Fibroblast of the aortic adventitia (primary cell): ENCODE data around the gene KCTD17. TPM values are rescaled to one million over a fixed set of nuclear protein-coding genes. Genes with fewer than 3 reads are reported as not detected.

Experiments
- DNase-seq: peaks from one replicate; pipeline ENCODE4 v3.0.0-alpha.2; 2010; ENCODE audit warnings: low read depth
- H3K4me3 ChIP-seq: 2 replicates; pipeline ENCODE4 v1.5.1; 2011; ENCODE audit warnings: low read depth, mild to moderate bottlenecking, control low read depth, low read length, moderate library complexity
- CTCF ChIP-seq: IDR thresholded peaks from 2 replicates; pipeline ENCODE4 v1.5.1; 2011; ENCODE audit warnings: mild to moderate bottlenecking, low read length, control low read depth, inconsistent platforms; ENCODE audit not compliant: insufficient read depth
- total RNA-seq: library from RNA; depleted of rRNA; stranded (reverse); fragments of >200 nt; gene quantifications from 2 replicates; pipeline ENCODE4 v1.2.3, GENCODE V29; 2012; ENCODE audit warnings: low replicate concordance

Gene KCTD17
- total RNA-seq, 1 donor = 25.6 TPM

GRCh38 chr22:37014835-37015586 is 36.5 kb upstream of the KCTD17 start:
- no peak overlapping the region for H3K4me3 ChIP-seq
- no peak for DNase-seq
- TF ChIP-seq CTCF = no peak

GRCh38 chr22:37015587-37015878 is 36.0 kb upstream of the KCTD17 start:
- H3K4me3 ChIP-seq = no peak overlapping the region
- no peak for DNase-seq
- TF ChIP-seq CTCF = no peak

GRCh38 chr22:37016134-37016910 is 35.2 kb upstream of the KCTD17 start:
- no peak overlapping the region for H3K4me3 ChIP-seq
- no peak for DNase-seq
- no peak for TF ChIP-seq CTCF

GRCh38 chr22:37017356-37017755 is 34.2 kb upstream of the KCTD17 start:
- no peak overlapping the region for H3K4me3 ChIP-seq
- TF ChIP-seq CTCF = no peak
- no peak for DNase-seq

GRCh38 chr22:37018086-37018814 is 33.3 kb upstream of the KCTD17 start:
- TF ChIP-seq CTCF = no peak
- H3K4me3 ChIP-seq = peak overlapping the region; percentile 83
- no peak for DNase-seq

- H3K4me3 ChIP-seq = peak overlapping the region; percentile 83
- peak; percentile 53 for DNase-seq
- no peak for TF ChIP-seq CTCF
Measured at GRCh38 chr22:37018815-37019308, 32.7 kb upstream of the KCTD17 start.
